ENCODE measurements around the gene CARM1.

The CARM1 gene

DNA sequence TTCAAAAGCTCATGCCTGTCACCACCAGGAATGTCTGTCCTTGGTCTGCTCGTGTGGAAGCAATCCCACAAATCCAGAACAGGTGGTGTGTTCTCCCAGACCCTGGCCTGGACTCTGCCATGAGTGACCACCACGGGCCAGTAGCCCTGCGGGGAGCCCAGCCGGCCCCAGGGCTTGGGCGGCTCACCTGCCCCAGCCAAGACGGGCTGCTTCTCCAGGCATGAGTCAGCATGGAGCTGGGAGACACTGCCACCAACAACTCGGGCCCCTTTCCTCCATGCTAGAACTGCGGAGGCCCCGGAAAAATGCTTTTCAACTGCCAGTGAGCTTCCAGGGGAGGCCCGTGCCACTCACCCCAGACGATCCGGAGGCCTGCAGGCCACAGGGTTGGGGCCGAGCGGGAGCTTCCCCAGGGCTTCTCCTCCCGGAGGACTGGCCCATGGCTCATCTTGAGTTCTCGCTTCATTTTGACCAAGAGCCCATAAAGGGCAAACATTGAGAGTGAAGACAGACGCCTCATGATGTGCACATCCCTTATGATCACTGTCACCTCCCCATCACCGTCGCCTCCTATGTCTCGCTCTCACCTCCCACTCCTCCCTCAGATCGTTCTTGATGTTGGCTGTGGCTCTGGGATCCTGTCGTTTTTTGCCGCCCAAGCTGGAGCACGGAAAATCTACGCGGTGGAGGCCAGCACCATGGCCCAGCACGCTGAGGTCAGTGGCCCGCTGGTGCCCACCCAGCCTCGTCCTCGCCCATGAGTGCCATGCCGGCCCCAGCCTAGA lies 40.4 kb downstream of the CARM1 start:
- DNase-seq, result no peak

DNA sequence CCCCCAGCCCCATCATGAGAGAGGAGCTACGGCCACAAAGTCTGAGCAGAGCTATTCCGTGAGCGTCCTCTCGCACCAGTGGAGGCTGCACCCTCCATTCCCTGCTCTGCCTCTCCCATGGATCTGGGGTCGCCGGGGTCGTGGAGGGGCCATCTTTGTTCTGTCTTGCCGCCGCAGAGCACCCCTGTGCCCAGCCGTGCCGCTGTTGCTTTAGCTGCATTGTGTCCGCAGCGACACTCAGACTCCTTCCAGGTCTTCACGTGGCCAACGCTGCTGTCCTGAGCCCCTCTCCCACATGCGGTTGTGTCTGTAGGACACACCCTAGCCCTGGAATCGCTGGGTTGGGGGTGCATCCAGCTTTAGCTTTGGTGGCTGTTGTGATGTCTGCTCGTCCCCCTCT lies 41.3 kb downstream of the CARM1 start:
- no peak for DNase-seq

DNA sequence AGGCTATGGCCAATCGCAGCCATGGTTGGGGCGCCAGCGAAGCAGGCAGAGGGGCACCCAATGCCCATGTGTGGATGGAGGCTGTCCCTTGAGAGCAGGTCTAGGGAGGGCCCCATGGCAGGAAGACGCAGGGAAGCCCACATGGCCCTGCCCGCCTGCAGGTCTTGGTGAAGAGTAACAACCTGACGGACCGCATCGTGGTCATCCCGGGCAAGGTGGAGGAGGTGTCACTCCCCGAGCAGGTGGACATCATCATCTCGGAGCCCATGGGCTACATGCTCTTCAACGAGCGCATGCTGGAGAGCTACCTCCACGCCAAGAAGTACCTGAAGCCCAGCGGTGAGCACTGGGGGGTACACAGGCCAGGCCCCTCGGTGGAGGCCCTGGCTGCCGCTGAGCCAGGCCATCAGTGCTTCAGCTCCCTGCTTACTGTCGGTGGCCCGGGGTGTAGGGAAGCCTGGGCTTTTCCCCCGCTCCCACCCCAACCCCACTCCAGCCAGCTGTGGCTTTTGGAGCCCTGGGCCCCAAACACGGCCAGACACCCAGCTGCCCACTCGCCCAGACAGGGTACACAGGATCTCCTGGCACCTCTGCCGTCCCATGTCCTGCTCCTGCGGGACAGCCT lies 42.5 kb downstream of the CARM1 start:
- no peak for DNase-seq

DNA sequence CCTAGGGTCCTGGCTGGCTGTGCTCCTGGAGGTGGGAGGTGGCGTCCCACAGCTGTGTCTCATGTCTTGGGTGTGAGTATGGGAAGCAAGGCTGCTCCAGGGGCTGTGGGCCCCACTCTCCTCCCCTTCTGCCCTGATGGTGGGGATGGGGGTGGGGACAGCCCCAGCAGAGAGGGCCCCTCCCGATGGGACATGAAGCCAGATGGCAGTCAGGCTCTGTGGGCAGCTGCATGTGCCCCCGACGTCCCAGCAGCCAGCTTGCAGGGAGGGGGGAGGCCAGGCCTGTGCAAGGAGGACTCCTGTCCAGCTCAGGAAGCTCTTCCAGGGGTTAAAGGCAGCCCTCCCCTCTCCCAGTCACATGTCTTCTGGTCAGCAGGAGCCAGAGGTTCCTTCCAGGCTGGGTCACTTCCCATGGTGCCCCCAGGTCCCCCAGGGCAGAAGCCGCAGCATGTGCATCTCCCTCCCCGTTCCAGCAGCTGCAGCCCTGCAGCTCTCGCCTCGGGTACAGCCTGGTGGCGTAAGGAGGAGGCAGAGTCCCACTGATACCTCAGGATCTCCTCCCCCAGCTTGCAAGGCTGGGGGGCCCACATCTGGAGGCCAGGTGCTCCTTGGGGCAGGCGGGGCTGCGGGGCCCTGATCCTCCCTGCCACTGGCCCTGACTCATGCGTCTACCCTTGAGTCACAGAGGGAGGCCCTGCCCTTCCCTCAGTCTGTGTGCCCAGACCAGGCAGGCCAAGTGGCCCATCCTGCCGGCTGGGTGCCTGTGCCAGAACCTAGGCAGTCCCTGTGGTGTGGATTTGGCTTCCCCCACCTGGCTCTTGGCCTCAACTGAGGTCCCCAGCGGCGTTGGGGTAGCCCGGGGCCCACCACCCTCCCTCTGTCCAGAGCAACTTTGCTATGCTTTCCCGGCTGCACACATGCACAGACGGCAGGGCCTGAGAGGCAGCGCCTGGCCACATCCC lies 44.1 kb downstream of the CARM1 start:
- DNase-seq, result no peak

DNA sequence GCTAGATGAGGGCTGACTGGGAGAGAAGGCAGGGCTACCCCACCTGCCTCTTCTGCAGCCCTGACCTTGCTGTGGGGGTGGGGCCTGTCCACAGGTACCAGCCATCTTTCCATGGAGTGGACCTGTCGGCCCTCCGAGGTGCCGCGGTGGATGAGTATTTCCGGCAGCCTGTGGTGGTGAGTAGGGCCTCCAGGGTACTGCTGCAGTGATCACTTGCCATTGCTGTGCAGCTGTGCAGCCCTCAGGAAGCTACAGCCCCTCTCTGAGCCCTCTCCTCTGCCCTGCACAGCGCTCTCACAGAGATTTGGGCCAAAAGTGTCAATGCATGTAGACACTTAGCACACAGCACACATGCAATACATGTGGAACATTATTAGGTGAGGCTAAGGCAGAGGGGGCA lies 45.2 kb downstream of the CARM1 start:
- DNase-seq, result no peak

DNA sequence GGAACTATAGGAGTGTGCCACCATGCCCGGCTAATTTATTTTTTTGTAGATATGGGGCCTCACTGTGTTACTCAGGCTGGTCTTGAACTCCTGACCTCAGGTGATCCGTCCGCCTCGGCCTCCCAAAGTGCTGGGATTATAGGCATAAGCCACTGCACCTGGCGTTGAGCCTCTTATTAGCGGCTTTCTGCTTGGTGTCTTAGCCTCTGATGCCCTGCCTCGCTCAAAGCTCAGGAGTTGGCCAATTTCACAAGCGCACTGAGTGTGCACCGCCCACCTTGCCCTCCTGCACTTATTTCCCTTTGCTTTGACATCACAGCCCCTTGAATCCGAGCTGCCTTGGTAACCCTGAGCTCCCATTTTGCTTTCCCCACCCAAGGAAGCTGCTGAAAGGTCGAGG lies 47.0 kb downstream of the CARM1 start:
- no peak for DNase-seq

DNA sequence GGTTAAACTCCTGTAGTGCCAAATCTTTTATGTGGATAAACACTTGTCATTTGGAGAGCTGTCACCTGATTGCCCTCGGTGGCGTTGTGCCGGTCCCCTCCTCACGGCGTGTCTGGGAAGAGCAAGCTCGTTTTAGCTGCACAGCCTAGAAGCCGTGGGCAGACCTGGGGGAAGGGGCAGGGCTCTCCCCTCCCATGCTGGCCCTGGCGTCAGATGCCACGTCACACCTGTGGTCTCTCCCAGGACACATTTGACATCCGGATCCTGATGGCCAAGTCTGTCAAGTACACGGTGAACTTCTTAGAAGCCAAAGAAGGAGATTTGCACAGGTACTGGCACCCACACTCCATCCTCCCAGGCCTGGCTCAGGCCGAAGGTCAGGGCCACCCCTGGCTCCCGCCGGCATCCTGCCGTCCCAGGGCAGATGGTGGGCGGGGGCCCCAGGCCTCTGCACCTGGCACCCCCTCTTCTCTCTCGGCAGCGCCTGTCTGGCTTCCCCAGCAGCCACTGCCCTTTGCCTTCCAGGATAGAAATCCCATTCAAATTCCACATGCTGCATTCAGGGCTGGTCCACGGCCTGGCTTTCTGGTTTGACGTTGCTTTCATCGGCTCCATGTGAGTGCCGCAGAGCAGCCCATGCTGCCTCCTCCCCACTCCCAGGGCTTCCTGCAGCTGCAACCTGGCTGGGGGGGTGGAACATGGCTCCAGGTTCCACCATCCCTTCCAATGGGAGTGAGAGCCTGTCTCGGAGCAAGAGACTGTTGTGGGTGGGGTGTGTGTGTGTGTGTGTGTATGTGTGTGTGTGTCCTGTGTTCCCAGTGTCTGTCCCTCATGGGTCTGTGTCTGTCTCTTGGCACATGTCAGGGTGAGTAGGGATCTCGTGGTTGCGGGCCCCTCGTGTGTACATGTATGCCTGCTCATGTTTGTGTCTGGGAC lies 48.3 kb downstream of the CARM1 start:
- DNase-seq, result no peak

DNA sequence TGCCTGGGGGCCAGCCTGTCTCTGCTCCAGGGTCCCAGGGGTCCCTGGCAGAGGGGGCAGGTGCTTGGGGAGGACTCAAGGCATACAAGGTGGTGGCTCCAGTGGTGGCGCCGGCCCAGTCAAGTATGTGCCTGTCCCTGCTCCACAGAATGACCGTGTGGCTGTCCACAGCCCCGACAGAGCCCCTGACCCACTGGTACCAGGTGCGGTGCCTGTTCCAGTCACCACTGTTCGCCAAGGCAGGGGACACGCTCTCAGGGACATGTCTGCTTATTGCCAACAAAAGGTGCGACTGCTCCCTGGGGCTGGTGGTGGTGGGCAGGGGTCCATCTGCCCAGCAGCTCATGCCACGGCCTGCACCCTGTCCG lies 48.9 kb downstream of the CARM1 start:
- no peak for DNase-seq

DNA sequence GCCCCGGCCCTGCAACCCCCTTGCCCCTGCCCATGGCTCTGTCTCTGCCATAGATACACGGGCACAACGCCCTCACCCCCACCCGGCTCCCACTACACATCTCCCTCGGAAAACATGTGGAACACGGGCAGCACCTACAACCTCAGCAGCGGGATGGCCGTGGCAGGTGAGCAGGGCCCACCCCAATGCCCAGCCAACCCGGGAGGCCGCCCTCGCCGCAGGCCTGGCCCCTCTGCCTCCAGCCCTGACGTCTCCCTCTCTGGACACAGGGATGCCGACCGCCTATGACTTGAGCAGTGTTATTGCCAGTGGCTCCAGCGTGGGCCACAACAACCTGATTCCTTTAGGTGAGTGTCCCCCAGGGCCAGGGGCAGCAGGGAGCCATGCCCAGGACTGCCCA lies 49.4 kb downstream of the CARM1 start:
- no peak for DNase-seq

DNA sequence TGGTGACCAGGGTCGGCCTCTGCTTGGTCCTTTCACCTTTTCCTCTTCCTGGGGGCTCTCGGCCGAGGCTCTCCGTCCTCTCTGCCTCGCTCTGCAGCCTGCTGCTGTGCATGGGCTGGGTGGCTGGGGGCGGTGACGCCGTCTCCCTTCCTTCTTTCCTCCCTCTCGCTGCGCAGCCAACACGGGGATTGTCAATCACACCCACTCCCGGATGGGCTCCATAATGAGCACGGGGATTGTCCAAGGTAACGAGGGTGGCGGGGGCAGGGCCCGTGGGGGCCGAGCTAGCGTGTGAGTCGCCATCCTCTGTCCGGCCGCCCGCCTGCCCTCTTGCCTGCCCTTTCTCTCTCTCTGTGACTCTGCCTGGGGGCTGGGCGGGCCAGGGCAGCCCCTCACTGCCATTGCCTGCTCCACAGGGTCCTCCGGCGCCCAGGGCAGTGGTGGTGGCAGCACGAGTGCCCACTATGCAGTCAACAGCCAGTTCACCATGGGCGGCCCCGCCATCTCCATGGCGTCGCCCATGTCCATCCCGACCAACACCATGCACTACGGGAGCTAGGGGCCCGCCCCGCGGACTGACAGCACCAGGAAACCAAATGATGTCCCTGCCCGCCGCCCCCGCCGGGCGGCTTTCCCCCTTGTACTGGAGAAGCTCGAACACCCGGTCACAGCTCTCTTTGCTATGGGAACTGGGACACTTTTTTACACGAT lies 50.0 kb downstream of the CARM1 start:
- DNase-seq, result no peak

DNA sequence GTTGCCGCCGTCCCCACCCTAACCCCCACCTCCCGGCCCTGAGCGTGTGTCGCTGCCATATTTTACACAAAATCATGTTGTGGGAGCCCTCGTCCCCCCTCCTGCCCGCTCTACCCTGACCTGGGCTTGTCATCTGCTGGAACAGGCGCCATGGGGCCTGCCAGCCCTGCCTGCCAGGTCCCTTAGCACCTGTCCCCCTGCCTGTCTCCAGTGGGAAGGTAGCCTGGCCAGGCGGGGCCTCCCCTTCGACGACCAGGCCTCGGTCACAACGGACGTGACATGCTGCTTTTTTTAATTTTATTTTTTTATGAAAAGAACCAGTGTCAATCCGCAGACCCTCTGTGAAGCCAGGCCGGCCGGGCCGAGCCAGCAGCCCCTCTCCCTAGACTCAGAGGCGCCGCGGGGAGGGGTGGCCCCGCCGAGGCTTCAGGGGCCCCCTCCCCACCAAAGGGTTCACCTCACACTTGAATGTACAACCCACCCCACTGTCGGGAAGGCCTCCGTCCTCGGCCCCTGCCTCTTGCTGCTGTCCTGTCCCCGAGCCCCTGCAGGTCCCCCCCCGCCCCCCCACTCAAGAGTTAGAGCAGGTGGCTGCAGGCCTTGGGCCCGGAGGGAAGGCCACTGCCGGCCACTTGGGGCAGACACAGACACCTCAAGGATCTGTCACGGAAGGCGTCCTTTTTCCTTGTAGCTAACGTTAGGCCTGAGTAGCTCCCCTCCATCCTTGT lies 50.7 kb downstream of the CARM1 start:
- no peak for DNase-seq

DNA sequence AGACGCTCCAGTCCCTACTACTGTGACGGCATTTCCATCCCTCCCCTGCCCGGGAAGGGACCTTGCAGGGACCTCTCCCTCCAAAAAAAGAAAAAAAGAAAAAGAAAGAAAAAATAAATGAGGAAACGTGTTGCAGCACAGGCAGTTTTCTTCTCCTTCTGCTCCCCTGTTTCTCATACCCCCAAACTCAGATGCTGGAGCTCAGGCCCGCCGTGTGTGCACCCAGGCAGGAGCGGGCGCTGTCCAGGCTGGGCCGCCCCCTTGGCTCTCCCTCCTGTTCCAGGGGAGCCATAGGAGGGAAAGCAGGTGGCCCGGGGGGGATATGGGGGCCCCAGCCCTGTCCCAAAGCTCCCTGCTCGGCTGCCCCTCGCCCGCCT lies 51.3 kb downstream of the CARM1 start:
- no peak for DNase-seq

DNA sequence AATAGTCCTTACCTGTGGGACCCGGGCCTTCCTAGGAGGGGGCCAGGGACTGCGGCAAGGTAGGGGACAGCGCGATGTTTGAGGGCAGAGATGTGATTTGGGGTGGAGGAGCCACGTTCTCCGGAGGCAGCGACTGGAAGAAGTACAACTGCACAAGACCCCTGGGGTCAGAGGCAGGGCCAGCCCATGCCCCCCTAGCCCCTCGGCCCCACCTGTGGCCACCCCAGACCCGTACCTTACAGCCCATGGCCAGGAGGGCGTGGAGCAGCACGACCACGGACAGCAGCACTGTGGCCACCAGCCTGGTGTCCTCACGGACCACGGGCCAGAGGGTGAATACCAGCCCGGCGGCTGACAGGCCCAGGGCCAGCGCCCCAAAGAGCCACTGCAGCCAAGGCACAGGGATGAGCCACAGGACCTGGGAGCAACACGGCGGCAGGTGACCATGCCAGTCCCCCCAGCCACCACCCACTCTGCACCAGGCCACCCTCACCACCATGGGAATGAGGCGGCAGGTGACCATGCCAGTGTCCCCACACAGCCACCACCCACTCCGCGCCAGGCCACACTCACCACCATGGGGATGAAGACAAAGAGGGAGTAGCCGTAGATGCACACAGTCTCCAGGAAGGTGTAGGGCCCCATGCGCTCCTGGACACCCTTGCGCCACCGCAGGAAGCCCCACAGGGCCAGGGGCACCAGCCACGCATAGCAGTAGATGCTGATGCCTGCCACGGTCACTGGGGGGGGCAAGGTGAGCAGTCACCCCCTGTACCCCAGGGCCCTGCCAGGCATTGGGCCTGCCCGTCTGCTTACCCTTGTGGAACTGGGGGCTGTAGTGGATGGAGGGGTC lies 52.1 kb downstream of the CARM1 start:
- DNase-seq, result no peak

DNA sequence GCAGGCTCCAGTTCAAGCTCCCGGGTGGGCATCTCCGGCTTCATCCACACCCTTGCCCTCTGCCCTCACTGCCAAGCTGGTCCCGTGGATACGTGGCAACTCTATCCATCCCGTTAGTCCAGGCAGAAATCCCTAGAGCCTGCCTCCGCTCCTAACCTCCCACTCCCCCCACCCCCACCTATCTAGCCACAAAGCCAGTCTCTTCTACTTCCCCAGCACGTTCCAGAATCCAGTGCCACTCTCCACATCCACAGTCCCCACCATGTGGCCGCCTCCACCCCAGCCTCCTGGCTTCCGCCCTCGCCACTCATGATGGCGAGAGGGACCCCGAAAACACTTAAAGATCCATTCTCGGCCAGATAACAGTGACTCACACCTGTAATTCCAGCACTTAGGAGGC lies 53.2 kb downstream of the CARM1 start:
- DNase-seq, result no peak

DNA sequence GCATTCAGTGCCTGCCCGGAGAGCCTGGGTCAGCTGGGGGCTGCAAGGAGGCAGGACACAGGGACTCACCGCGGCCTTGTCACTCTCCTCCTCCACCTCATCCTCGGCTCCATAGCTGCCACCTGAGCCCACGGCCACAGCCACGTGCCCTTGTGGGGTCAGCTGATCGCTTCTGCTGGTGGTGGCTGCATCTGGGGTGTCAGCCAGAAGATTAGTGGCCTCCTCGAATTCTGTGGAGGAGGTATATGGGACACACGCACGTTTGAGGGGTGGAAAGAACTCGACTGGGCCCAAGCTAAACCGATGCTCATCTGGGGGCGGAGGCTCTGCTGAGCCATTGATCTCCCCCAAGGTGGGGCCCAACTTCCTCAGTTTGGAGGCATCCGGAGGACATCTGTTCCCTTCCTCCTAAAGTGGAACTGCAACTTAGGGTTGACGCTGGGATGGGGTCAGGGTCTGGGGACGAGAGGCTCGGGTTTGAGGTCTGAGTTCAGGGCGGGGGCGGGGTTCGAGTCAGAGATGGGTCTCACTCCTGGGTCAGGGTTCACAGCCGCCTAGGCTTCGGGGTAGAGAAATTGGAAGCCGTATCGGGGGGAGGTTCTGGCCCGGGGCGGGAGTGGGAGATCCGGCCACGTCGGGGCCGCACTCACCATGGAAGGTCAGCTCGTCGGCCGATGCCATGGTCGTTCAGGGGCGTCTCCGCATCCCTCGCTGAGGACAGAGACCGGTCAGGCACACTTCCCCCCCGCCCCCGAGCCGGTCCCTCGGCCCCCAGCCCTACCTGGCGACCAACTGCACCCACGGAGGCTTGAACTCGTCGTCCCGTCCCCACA lies 56.6 kb downstream of the CARM1 start:
- DNase-seq, result no peak

DNA sequence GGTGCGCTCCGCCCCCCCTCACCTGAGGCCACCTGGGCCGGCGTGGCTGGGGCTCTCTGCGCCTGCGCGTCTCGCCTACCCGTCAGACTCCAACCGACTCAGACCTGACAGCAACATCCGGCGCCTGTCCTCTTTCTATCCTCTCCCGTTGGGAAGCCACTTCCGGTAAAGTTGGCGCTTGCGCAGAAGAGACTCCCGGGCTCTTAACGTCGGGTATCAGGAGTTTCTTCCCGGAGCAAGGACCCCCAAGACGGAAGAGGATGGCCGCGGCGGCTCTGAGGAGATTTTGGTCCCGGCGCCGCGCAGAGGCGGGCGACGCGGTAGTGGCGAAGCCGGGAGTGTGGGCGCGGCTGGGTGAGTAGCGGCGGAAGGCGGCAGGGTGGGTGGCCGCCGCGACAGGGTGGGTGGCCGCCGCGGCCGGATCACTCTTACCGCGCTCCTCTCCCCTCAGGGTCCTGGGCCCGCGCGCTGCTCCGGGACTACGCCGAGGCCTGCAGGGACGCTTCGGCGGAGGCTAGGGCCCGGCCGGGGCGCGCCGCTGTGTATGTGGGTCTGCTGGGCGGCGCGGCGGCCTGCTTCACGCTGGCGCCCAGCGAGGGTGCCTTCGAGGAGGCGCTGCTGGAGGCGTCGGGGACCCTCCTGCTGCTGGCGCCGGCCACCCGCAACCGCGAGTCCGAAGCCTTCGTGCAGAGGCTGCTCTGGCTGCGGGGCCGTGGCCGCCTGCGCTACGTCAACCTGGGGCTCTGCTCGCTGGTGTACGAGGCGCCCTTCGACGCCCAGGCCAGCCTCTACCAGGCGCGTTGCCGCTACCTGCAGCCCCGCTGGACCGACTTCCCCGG lies 57.4 kb downstream of the CARM1 start, which contains the start of the genes TIMM29 and YIPF2:
Gene TIMM29, plus strand, starts transcription at position 249 of the 839 bp plus-strand sequence. Its CDS starts 12 bp downstream, at position 261.
Gene YIPF2, minus strand, starts transcription at position 77 of the 839 bp plus-strand sequence. CDS start 229 bp downstream, outside the sequence.
- DNase-seq, result peak; percentile 97

DNA sequence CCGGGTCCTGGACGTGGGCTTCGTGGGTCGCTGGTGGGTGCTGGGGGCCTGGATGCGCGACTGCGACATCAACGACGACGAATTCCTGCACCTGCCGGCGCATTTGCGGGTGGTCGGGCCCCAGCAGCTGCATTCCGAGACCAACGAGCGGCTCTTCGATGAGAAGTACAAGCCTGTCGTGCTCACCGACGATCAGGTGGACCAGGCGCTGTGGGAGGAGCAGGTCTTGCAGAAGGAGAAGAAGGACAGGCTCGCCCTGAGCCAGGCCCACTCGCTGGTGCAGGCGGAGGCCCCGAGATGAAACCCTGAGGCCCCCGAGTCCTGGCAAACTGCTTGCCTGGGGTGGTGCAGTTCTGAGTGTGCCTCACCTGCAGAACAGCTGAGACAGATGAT lies 58.0 kb downstream of the CARM1 start:
- no peak for DNase-seq
